Retinal pigment epithelial cell (primary cell): ENCODE results near the gene MEGF9.

ENCODE experiments used
- DNase-seq: peaks from one replicate; pipeline ENCODE4 v3.0.0-alpha.2; 2010; ENCODE audit warnings: low read depth
- H3K4me3 ChIP-seq: 2 replicates; pipeline ENCODE4 v1.5.1; 2011; ENCODE audit warnings: mild to moderate bottlenecking, low read length, control low read depth, moderate library complexity
- TF ChIP-seq, protein P1 (sequence below): conservative IDR thresholded peaks from 2 replicates; pipeline ENCODE4 v1.5.1; 2011; ENCODE audit warnings: low read depth, low read length, control low read depth, inconsistent platforms

MEGF9 gene

DNA sequence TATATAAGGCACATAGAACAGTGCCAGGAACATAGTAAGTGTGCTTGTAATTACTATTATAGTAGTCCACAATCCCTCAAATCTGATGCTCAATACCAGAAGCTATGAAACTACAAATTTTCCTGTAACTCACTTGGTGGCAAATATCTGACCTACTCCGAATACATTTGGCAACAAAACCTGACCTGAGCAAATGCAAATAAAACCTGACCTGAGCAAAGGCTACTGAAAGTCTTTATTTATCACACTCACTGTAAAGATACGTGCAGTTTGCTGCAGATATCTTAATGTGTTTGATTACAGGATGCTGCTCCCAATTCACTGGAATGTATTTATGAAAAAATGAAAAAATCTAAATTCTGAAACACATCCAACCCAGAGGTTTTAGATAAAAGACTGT, 7.1 kb downstream of the MEGF9 start:
- TF ChIP-seq, protein P1, sequence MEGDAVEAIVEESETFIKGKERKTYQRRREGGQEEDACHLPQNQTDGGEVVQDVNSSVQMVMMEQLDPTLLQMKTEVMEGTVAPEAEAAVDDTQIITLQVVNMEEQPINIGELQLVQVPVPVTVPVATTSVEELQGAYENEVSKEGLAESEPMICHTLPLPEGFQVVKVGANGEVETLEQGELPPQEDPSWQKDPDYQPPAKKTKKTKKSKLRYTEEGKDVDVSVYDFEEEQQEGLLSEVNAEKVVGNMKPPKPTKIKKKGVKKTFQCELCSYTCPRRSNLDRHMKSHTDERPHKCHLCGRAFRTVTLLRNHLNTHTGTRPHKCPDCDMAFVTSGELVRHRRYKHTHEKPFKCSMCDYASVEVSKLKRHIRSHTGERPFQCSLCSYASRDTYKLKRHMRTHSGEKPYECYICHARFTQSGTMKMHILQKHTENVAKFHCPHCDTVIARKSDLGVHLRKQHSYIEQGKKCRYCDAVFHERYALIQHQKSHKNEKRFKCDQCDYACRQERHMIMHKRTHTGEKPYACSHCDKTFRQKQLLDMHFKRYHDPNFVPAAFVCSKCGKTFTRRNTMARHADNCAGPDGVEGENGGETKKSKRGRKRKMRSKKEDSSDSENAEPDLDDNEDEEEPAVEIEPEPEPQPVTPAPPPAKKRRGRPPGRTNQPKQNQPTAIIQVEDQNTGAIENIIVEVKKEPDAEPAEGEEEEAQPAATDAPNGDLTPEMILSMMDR: no peak
- H3K4me3 ChIP-seq: no peak overlapping the region
- DNase-seq: no peak

DNA sequence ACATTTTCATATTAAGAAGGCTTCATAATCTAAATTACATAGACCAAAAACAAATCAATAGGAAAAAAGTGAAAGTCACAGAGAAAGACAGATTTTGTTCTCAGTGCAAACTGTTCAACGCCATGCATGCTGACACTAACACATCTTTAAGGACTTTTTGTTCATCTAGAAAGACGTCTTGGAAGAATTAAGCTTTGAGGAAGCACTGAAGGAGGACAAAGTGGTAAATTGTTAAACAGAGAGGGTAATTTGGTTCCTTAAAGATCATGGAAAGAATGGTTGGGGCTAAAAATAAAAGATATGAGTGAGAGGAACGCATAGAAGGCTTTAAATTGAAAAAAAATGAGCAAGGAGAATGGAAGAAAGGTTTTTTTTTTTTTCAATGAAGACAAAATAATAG, 9.1 kb downstream of the MEGF9 start:
- TF ChIP-seq, protein P1: no peak
- H3K4me3 ChIP-seq: no peak overlapping the region
- DNase-seq: no peak

DNA sequence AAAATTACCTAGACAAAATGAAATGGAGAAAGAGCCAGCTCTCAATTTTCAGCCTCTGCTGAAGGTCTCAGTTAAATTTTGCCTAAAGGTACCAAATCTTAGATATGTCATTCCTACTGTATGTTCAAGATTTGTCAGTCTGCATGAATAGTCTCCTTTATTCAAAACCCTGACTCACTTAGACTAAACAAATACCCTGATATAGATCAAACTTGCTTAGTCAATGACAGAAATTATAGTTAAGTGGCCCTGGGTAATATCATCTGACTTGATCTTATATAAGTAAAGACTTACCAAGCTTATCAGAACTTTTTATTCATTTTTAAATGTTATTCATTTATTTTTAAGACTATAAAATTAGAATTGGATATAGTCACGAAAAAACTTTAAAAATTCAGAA, 12.2 kb downstream of the MEGF9 start:
- H3K4me3 ChIP-seq: no peak overlapping the region
- TF ChIP-seq, protein P1: no peak
- no peak for DNase-seq

DNA sequence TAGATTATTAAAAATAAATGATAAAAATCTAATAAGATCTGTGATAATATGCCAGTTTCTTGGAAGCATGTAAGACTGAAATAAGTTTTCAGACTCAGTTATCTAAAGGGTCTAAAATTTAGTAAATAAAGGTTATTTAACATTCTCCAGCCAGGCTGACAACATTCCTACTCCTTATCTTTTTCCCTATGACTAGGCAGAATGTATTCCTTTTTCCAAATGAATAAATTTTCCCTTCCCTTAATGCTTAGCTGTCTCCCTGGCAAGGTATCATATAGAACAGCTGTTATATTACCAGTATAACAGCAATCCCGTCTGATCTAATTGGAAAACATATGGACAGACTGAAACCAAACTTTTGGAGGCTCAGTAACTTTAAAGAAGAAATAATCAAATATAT, 13.0 kb downstream of the MEGF9 start:
- TF ChIP-seq, protein P1: no peak
- DNase-seq: no peak
- H3K4me3 ChIP-seq: no peak overlapping the region

DNA sequence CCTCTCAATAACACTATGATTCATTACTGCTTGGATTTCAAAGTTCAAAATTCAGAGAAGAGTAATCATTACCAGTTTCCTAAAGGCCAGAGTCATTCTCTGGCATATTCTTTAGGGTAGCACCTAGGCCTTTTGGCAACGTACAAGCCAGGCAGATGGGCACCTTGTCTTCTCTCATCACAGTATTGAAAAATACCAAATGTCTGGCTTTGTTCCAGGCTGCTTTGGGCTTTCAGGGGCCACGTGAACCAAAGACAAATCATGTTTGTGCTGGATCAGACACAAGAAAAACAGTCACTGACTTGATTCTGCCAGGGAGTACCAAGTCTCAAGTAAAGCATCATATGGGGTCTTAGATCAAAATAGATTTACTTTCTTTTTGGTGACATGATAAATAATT, 15.5 kb downstream of the MEGF9 start:
- TF ChIP-seq, protein P1: no peak
- H3K4me3 ChIP-seq: no peak overlapping the region
- no peak for DNase-seq

DNA sequence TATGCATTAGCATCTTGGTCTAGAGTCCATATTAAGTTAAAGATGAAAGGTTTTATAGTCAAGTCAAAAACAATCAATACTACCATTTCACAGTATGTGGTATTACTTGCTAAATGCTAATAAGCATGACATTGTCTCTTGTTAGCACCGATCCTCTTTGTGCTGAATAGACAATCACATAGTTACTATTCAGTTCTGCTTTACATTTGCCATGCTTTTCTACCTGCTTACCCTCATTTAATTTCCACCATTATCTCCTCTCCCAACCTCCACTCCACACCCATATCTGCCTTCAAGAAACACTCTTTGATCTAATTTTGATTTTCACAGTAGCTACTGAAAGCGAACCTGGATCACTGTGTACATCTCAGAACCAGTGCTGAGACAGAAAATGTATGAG, 16.8 kb downstream of the MEGF9 start:
- H3K4me3 ChIP-seq: no peak overlapping the region
- no peak for DNase-seq
- TF ChIP-seq, protein P1: no peak

DNA sequence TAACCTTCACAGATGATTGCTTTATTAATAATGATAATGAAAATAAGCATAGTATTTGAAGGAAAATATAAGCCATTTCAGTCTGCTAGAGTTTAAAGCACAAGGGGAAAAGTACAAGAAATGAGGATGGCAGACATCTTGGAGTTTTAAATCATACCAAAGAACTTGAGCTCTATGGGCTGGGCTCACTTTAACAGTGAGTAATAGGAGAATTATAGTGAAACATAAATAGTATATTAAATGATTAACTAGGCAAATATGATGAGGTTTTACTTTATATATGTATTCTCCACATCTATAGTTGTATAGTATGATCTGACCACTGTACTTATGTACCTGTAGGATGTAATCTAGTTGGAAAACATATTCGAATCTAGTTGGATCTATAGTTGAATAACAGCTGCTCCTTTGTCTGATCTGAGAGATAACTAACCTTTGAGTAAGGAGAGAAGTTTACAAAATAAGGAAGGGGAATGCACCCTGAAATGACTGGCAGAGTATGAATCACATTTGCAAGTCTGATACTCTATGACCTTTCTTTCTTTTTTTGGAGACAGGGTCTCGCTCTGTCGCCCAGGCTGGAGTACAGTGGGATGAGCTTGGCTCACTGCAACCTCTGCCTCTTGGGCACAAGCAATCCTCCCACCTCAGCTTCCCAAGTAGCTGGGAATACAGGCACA, 17.6 kb downstream of the MEGF9 start:
- TF ChIP-seq, protein P1: no peak
- no peak overlapping the region for H3K4me3 ChIP-seq
- no peak for DNase-seq
